HG02840 (cell line): ENCODE measurements around the gene CECR2.
"Not testable (repeated sequence)": the region's sequence is repeated elsewhere in the genome, so short reads cannot be mapped to it uniquely, and the experiment has no call there.

Experiments
- ATAC-seq: cut with Tn5 transposase; IDR thresholded peaks from one replicate; pipeline ENCODE4 v1.9.1; 2021; ENCODE audit warnings: mild to moderate bottlenecking, moderate library complexity, moderate number of reproducible peaks; ENCODE audit not compliant: unreplicated experiment, low FRiP score

CECR2 gene

GRCh38 chr22:17400305-17400704 lies 31.0 kb downstream of the CECR2 start:
- no peak for ATAC-seq

DNA sequence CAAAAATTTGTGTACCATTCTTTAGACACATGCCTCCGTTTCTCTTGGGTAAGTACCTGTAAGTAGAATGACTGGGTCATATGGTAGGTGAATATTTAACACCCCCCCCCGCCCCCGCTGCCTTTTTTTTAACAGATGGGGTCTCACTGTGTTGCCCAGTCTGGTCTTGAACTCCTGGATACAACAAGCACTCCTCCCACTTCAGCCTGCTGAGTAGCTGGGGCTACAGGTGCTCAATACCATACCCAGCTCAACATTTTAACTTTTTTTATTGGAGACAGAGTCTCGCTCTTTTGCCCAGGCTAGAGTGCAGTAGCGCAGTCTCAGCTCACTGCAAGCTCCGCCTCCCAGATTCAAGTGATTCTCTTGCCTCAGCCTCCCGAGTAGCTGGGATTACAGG lies 32.5 kb downstream of the CECR2 start:
- ATAC-seq = no peak

- ATAC-seq = no peak
Measured at GRCh38 chr22:17402293-17402692, 33.0 kb downstream of the CECR2 start.

DNA sequence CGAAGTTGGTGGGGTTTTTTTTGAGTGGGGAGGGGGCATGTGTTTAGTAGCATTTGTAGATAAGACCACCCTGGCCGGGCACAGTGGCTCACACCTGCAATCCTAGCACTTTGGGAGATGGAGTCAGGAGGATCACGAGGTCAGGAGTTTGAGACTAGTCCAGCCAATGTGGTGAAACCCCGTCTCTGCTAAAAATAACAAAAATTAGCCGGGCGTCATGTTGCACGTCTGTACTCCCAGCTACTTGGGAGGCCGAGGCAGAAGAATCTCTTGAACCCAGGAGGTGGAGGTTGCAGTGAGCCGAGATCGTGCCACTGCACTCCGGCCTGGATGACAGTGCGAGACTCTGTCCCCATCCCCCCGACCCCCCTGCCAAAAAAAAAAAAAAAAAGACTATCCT lies 34.6 kb downstream of the CECR2 start:
- ATAC-seq = no peak

- no peak for ATAC-seq
Measured at GRCh38 chr22:17407643-17408042, 38.4 kb downstream of the CECR2 start.

GRCh38 chr22:17410576-17410975 lies 41.3 kb downstream of the CECR2 start:
- no peak for ATAC-seq

DNA sequence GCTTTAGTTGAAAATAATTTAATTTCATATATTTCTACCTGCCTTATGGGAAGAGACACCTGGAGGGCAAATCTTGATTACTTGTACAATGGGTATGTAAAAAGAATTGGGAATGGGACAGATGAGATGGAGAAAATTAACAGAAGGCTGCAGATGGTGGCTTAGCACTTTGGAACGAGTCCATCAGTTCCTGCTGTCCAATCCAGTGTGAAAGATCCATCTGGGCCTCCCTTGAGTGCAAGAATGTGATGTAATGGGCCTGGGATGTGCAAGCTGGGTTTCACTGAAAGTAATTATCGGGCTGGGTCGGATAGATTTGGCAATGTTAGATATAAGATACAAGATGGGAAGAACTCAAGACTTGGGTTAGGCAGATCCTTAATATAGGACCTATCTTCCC lies 42.0 kb downstream of the CECR2 start:
- ATAC-seq = no peak

DNA sequence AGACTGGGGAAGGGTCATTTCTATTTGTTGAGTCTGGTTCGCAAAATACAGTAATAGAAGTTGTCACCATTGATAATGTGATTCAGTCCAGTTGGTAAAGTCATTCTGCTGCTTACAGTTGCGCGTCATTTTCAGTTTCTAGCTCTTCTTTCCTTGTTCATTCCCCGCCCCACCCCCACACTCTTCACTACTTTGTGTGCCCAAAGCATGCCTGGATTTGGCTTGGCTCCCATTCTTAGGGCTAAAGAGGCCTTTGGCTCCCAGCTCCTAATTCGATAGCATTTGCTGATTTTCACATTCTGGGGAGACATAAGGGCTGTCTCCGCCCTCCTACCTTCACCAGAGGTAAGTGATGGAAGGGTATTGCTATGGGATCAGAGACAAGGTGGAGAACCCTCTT lies 43.0 kb downstream of the CECR2 start:
- no peak for ATAC-seq

GRCh38 chr22:17418890-17419324 lies 49.6 kb downstream of the CECR2 start:
- ATAC-seq = no peak

GRCh38 chr22:17419348-17419747 lies 50.1 kb downstream of the CECR2 start:
- ATAC-seq = no peak

DNA sequence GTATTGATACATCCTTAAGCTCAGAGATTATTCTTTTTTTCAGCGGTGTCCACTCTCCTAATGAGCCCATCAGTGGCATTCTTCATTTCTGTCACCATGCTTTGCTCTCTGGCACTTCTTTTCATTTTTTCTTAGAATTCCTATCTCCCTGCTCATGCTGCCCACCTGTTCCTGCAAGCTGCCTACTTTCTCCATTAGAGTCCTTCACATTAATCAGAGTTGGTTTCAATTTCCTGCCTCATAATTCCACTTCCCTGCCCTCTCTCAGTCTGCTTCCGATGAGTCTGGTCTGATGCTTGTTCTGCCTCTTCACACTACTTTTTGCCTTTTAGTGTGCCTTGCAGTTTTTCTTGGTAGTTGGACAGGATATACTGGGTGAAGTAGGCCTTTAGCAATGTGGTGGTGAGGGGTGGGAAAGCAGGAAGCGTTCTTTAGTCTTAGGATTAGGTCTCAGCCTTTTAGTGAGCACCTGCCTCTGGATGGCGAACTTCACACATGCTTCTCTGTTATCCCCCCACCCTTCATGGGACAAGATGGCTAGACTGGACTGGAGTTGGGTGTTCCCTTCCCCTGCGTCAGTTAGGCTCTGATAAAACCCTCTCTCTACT lies 53.6 kb downstream of the CECR2 start:
- no peak for ATAC-seq

- ATAC-seq = no peak
Measured at GRCh38 chr22:17423616-17424015, 54.4 kb downstream of the CECR2 start.

- ATAC-seq = not testable (repeated sequence)
Measured at GRCh38 chr22:17427528-17427927, 58.3 kb downstream of the CECR2 start.

GRCh38 chr22:17429516-17429915 lies 60.3 kb downstream of the CECR2 start:
- ATAC-seq = no peak

DNA sequence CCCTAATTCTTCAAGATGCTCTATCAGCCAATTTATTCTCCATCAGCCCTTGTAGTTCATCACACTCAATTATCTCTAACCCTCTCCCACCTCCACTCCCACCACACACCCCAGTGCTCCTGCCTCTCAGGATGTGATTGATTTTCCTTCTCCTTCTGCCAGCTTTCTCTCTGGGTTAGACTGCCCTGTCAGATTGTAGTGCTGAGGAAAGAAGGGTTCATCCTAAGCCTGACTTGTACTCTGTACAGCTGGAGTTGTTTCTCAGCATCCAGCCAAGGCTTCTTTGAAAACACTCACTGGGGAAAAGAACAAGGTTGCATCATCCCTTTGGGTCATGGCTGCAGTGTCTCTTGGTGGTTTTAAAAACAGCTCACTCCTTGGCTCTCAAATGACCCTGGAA lies 61.2 kb downstream of the CECR2 start:
- ATAC-seq = no peak

GRCh38 chr22:17431179-17431578 lies 61.9 kb downstream of the CECR2 start:
- no peak for ATAC-seq

DNA sequence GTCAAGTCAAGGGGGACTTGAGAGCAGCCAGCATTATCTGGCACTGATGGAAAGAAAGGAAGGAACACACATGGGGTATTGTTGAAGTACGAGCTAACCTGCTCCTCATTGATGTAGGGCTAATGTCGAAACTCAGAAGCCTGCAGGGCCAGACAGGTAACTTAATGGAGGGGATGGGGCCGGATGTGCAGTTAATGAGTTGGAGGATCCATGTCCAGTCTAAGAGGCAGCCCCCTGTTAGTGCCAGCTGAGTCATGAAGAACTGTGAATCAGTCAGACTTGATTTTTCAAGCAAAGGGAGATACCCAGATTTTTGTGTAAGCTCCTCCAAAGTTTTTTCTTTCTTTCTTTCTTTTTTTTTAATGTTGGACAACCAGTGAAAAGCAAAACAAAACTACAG lies 65.6 kb downstream of the CECR2 start:
- ATAC-seq = no peak

DNA sequence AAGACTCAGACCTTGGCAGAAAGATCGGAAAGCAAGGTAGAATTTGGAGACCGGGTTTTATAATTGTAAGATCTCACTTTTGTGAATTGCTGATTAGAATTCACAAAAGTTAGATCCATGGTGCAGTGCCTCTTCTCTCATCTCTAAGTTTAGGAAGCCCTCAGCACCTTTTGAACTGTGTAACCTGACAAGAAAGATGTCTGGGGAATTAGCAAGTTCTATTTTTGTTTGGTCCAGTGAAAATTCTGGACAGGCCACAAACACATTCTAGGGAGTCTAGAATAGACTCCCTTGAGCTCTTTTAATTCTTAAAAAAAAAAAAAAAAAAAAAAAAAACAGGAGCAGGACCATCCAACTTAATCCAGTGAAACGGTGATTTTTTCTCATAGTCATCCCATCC lies 66.1 kb downstream of the CECR2 start:
- no peak for ATAC-seq

GRCh38 chr22:17436382-17436980 lies 67.2 kb downstream of the CECR2 start:
- no peak for ATAC-seq

DNA sequence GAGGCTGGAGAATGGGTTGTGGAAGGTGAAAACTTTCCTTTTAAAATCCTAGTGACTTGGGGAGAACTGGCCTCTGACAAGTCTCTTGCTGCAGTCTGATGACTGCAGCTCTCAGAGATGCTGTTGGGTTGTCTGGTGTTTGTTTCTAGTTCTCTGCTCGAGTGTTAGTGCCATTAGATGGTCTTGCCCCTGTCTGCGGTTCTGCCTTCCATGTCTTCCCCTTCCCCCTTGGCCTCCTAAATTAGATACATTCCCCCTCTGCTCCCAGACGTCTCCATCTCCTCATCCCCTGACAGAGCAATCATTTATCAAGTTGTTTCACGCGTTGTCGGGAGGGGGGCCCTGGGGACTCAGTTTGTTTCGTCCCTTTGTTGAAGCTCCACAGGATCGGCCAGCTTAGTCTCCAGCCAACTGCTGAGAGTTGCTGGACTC lies 67.7 kb downstream of the CECR2 start:
- ATAC-seq = no peak

GRCh38 chr22:17438026-17438425 lies 68.8 kb downstream of the CECR2 start:
- ATAC-seq = no peak

GRCh38 chr22:17441326-17441725 lies 72.1 kb downstream of the CECR2 start:
- ATAC-seq = no peak
